SK-N-SH treated with all-trans-retinoic acid at 6 μM for 48 hours (cell line): ENCODE measurements around the gene CRTC3.
"Not testable (repeated sequence)": the region's sequence is repeated elsewhere in the genome, so short reads cannot be mapped to it uniquely, and the experiment has no call there.

Experiments
- ATAC-seq: fragments of 200-7000 bp; cut with Tn5 transposase; 3 replicates; pipeline ENCODE4 v1.9.1; 2020; ENCODE audit warnings: mild to moderate bottlenecking, moderate library complexity
- ARNTL ChIP-seq: fragments of 450-650 bp; formaldehyde crosslinking; IDR thresholded peaks from 2 replicates; pipeline ENCODE4 v1.5.0; 2020; ENCODE audit warnings: low read depth, mild to moderate bottlenecking, moderate library complexity, borderline replicate concordance
- BACH2 ChIP-seq: fragments of 250-450 bp; sonication (Bioruptor Pico); IDR thresholded peaks from 2 replicates; pipeline ENCODE4 v1.9.0; 2021; ENCODE audit warnings: mild to moderate bottlenecking, borderline replicate concordance
- CSDC2 ChIP-seq: fragments of 250-450 bp; sonication (Bioruptor Pico); IDR thresholded peaks from 2 replicates; pipeline ENCODE4 v1.5.0; 2020; ENCODE audit warnings: mild to moderate bottlenecking, moderate library complexity
- ESRRG ChIP-seq: fragments of 250-450 bp; sonication (Bioruptor Pico); IDR thresholded peaks from 2 replicates; pipeline ENCODE4 v1.6.1; 2021; ENCODE audit warnings: mild to moderate bottlenecking
- GLIS3 ChIP-seq: fragments of 250-450 bp; sonication (Bioruptor Pico); IDR thresholded peaks from 2 replicates; pipeline ENCODE4 v1.5.0; 2020; ENCODE audit warnings: mild to moderate bottlenecking, moderate library complexity
- ISL1 ChIP-seq: fragments of 250-450 bp; sonication (Bioruptor Pico); IDR thresholded peaks from 2 replicates; pipeline ENCODE4 v2.1.2; 2022; ENCODE audit warnings: mild to moderate bottlenecking, moderate library complexity
- OSR1 ChIP-seq: fragments of 250-450 bp; sonication (Bioruptor Pico); IDR thresholded peaks from 2 replicates; pipeline ENCODE4 v1.8.0; 2022; ENCODE audit warnings: moderate library complexity, mild to moderate bottlenecking, inconsistent platforms
- PPARA ChIP-seq: fragments of 250-450 bp; sonication (Bioruptor Pico); IDR thresholded peaks from 2 replicates; pipeline ENCODE4 v1.5.0; 2020; ENCODE audit warnings: mild to moderate bottlenecking, borderline replicate concordance
- RARB ChIP-seq: fragments of 250-450 bp; sonication (Bioruptor Pico); IDR thresholded peaks from 2 replicates; pipeline ENCODE4 v1.8.0; 2021; ENCODE audit warnings: mild to moderate bottlenecking, moderate library complexity
- SNAI2 ChIP-seq: fragments of 250-450 bp; sonication (Bioruptor Pico); IDR thresholded peaks from 2 replicates; pipeline ENCODE4 v1.5.0; 2020; ENCODE audit warnings: mild to moderate bottlenecking, moderate library complexity
- TCF4 ChIP-seq: fragments of 250-450 bp; sonication (Bioruptor Pico); IDR thresholded peaks from 2 replicates; pipeline ENCODE4 v1.8.0; 2021; ENCODE audit warnings: mild to moderate bottlenecking, moderate library complexity, borderline replicate concordance
- TOX ChIP-seq: fragments of 250-450 bp; sonication (Bioruptor Pico); IDR thresholded peaks from 2 replicates; pipeline ENCODE4 v1.8.0; 2021; ENCODE audit warnings: mild to moderate bottlenecking, moderate library complexity, borderline replicate concordance
- ZC3H10 ChIP-seq: fragments of 250-450 bp; sonication (Bioruptor Pico); IDR thresholded peaks from 2 replicates; pipeline ENCODE4 v1.5.1; 2021; ENCODE audit warnings: mild to moderate bottlenecking, moderate library complexity
- ZFP3 ChIP-seq: fragments of 250-450 bp; sonication (Bioruptor Pico); IDR thresholded peaks from 2 replicates; pipeline ENCODE4 v1.5.0; 2020; ENCODE audit warnings: mild to moderate bottlenecking, moderate library complexity
- ZFP30 ChIP-seq: fragments of 450-650 bp; formaldehyde crosslinking; IDR thresholded peaks from 2 replicates; pipeline ENCODE4 v1.5.0; 2022; ENCODE audit warnings: mild to moderate bottlenecking, moderate library complexity
- ZNF565 ChIP-seq: fragments of 450-650 bp; formaldehyde crosslinking; conservative IDR thresholded peaks from 2 replicates; pipeline ENCODE4 v1.5.0; 2020; ENCODE audit warnings: low read depth, mild to moderate bottlenecking, moderate library complexity
- ZNF70 ChIP-seq: fragments of 450-650 bp; formaldehyde crosslinking; IDR thresholded peaks from 2 replicates; pipeline ENCODE4 v1.5.0; 2020; ENCODE audit warnings: mild to moderate bottlenecking, moderate library complexity
- ZNF8 ChIP-seq: fragments of 450-650 bp; formaldehyde crosslinking; IDR thresholded peaks from 2 replicates; pipeline ENCODE4 v1.5.0; 2020; ENCODE audit warnings: mild to moderate bottlenecking, moderate library complexity
- TF ChIP-seq, protein P1 (sequence below): fragments of 250-450 bp; sonication (Bioruptor Pico); IDR thresholded peaks from 2 replicates; pipeline ENCODE4 v1.8.0; 2021; ENCODE audit warnings: low read depth, mild to moderate bottlenecking, moderate library complexity, borderline replicate concordance
- TF ChIP-seq, protein P2 (sequence below): fragments of 250-450 bp; sonication (Bioruptor Pico); IDR thresholded peaks from 2 replicates; pipeline ENCODE4 v1.5.1; 2021; ENCODE audit warnings: mild to moderate bottlenecking, moderate library complexity
- TF ChIP-seq, protein P3 (sequence below): fragments of 250-450 bp; sonication (Bioruptor Pico); IDR thresholded peaks from 2 replicates; pipeline ENCODE4 v1.5.1; 2020; ENCODE audit warnings: low read depth, mild to moderate bottlenecking, moderate library complexity
- TF ChIP-seq, protein P4 (sequence below): fragments of 250-450 bp; sonication (Bioruptor Pico); IDR thresholded peaks from 2 replicates; pipeline ENCODE4 v1.8.0; 2020; ENCODE audit warnings: mild to moderate bottlenecking, moderate library complexity, borderline replicate concordance

Gene CRTC3

DNA sequence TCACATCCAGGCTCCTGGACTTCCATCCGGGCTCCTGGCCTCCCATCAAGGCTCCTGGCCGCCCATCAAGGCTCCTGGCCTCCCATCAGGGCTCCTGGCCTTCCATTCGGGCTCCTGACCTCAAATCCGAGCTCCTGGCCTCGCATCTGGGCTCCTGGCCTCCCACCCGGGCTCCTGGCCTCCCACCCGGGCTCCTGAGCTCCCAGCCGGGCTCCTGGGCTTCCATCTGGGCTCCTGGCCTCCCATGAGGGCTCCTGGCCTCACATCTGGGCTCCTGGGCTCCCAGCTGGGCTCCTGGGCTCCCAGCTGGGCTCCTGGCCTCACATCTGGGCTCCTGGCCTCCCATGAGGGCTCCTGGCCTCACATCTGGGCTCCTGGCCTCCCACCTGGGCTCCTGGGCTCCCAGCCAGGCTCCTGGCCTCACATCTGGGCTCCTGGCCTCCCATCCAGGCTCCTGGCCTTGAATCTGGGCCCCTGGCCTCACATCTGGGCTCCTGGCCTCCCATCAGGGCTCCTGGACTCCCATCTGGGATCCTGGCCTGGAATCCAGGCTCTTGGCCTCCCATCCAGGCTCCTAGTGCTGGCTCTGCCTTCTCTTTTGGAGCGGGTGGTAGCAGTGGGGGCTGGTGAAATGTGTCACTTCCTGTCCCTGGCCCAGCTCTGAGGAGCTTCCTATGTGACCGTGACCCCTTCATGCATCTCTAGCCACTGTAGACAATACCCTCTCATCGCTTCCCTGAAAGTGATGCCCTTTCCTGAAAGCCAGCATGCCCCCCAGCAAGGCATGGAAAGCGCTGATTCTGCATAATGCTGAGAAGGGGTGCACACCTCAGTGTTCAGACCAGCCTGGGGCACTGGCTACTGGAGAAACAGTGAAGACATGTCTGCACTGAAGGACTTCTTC is 124.8 kb downstream of the CRTC3 start:
- TF ChIP-seq TCF4 = no peak
- TF ChIP-seq SNAI2 = no peak
- TF ChIP-seq, protein P1, sequence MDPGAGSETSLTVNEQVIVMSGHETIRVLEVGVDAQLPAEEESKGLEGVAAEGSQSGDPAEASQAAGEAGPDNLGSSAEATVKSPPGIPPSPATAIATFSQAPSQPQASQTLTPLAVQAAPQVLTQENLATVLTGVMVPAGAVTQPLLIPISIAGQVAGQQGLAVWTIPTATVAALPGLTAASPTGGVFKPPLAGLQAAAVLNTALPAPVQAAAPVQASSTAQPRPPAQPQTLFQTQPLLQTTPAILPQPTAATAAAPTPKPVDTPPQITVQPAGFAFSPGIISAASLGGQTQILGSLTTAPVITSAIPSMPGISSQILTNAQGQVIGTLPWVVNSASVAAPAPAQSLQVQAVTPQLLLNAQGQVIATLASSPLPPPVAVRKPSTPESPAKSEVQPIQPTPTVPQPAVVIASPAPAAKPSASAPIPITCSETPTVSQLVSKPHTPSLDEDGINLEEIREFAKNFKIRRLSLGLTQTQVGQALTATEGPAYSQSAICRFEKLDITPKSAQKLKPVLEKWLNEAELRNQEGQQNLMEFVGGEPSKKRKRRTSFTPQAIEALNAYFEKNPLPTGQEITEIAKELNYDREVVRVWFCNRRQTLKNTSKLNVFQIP (CRISPR knock-in tag) = no peak
- TF ChIP-seq CSDC2 (CRISPR knock-in tag) = no peak
- TF ChIP-seq, protein P2, sequence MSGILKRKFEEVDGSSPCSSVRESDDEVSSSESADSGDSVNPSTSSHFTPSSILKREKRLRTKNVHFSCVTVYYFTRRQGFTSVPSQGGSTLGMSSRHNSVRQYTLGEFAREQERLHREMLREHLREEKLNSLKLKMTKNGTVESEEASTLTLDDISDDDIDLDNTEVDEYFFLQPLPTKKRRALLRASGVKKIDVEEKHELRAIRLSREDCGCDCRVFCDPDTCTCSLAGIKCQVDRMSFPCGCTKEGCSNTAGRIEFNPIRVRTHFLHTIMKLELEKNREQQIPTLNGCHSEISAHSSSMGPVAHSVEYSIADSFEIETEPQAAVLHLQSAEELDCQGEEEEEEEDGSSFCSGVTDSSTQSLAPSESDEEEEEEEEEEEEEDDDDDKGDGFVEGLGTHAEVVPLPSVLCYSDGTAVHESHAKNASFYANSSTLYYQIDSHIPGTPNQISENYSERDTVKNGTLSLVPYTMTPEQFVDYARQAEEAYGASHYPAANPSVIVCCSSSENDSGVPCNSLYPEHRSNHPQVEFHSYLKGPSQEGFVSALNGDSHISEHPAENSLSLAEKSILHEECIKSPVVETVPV (CRISPR knock-in tag) = no peak
- TF ChIP-seq, protein P3, sequence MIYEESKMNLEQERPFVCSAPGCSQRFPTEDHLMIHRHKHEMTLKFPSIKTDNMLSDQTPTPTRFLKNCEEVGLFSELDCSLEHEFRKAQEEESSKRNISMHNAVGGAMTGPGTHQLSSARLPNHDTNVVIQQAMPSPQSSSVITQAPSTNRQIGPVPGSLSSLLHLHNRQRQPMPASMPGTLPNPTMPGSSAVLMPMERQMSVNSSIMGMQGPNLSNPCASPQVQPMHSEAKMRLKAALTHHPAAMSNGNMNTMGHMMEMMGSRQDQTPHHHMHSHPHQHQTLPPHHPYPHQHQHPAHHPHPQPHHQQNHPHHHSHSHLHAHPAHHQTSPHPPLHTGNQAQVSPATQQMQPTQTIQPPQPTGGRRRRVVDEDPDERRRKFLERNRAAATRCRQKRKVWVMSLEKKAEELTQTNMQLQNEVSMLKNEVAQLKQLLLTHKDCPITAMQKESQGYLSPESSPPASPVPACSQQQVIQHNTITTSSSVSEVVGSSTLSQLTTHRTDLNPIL (CRISPR knock-in tag) = no peak
- TF ChIP-seq TOX (CRISPR knock-in tag) = no peak
- no peak for TF ChIP-seq ESRRG (CRISPR knock-in tag)
- TF ChIP-seq OSR1 (CRISPR knock-in tag) = no peak
- TF ChIP-seq ARNTL = no peak

DNA sequence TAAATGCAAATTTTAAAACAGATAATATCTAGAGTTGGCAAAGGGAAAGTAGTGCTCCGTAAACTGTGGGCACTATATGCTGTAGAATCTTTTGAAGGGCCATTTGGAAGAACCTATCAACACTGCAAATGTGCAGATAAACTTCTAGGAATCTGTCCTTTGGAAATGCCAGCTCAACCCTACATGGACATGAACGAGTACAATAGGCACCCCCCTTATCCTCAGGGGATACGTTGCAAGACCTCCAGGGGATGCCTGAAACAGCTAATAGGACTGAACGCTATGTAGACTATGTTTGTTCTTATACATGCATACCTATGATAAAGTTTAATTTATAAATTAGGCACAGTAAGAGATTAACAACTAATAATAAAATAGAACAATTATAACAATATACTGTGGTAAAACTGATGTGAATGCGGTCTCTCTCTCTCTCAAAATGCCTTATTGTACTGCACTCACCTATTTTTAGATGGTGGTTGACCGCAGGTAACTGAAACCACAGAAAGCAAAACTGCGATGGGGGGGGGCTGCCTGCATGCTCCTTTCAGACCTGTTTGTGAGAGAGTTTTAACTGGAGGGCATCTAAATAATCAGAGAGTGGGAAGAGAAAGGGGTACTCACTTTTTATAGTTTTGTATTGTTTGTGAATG is 127.9 kb downstream of the CRTC3 start:
- ATAC-seq = not testable (repeated sequence)

More for the DNA sequence above, 124.8 kb downstream of the CRTC3 start:
- ATAC-seq = no peak

DNA sequence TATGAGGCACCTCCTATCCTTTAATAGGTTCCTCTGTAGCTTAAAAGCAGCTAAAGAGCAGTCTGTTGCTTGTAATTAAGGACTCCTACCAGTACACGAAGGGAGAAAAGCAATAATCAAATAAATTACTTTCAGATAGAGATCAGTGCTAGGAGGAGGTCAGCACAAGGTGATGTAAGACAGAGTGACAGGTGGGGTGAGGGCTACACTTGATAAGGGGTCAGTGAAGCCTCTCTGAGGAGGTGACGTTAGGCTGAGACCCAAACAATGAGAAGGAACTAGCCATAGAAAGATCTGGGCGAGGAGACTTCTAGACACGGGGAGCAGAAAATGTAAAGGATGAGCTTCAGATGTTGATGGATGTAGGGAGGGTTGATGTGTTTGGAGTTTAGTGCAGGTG is 129.8 kb downstream of the CRTC3 start:
- ATAC-seq = no peak
- TF ChIP-seq BACH2 (CRISPR knock-in tag) (no peak), ESRRG (CRISPR knock-in tag) (no peak), OSR1 (CRISPR knock-in tag) (no peak), PPARA (CRISPR knock-in tag) (no peak), RARB (CRISPR knock-in tag) (no peak), ZNF565 (no peak), ZFP3 (CRISPR knock-in tag) (no peak), GLIS3 (CRISPR knock-in tag) (no peak), ARNTL (no peak), ZNF70 (CRISPR knock-in tag) (no peak), TOX (CRISPR knock-in tag) (no peak), ISL1 (CRISPR knock-in tag) (no peak), ZFP30 (CRISPR knock-in tag) (no peak), ZC3H10 (no peak), ZNF8 (CRISPR knock-in tag) (no peak), CSDC2 (CRISPR knock-in tag) (no peak)
- TF ChIP-seq, protein P4, sequence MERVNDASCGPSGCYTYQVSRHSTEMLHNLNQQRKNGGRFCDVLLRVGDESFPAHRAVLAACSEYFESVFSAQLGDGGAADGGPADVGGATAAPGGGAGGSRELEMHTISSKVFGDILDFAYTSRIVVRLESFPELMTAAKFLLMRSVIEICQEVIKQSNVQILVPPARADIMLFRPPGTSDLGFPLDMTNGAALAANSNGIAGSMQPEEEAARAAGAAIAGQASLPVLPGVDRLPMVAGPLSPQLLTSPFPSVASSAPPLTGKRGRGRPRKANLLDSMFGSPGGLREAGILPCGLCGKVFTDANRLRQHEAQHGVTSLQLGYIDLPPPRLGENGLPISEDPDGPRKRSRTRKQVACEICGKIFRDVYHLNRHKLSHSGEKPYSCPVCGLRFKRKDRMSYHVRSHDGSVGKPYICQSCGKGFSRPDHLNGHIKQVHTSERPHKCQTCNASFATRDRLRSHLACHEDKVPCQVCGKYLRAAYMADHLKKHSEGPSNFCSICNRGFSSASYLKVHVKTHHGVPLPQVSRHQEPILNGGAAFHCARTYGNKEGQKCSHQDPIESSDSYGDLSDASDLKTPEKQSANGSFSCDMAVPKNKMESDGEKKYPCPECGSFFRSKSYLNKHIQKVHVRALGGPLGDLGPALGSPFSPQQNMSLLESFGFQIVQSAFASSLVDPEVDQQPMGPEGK (CRISPR knock-in tag) = no peak
- TF ChIP-seq, protein P3 (CRISPR knock-in tag) = no peak
- TF ChIP-seq, protein P2 (CRISPR knock-in tag) = no peak
